Measurements from ENCODE around the gene ENTPD6.

GRCh38 chr20:25148982-25149846 lies 46.3 kb upstream of the ENTPD6 start:
- TF ChIP-seq CTCF (IDR thresholded peaks at IDR 0.05) (no peak), EZH2 (IDR thresholded peaks at IDR 0.05; ENCODE audit: borderline replicate concordance, insufficient read depth, low read depth, low read length, poor library complexity, severe bottlenecking) (no peak)

Data from B cell (primary cell).